GM12875 (cell line): ENCODE measurements around the gene STK11.

ENCODE experiments used
- H3K4me3 ChIP-seq: one replicate; pipeline ENCODE4 v1.5.1; 2011; ENCODE audit warnings: low read depth, low read length, control low read depth
- CTCF ChIP-seq: IDR thresholded peaks from 2 replicates; pipeline ENCODE4 v1.5.1; 2011; ENCODE audit warnings: low read depth, mild to moderate bottlenecking, control low read depth, inconsistent platforms, low read length, moderate library complexity, borderline replicate concordance; ENCODE audit not compliant: insufficient read depth

The STK11 gene

GRCh38 chr19:1161716-1162115 is 43.9 kb upstream of the STK11 start:
- no peak overlapping the region for H3K4me3 ChIP-seq
- TF ChIP-seq CTCF, result no peak

- TF ChIP-seq CTCF, result no peak
- H3K4me3 ChIP-seq, result no peak overlapping the region
Measured at GRCh38 chr19:1162404-1163282, 42.9 kb upstream of the STK11 start.

- no peak overlapping the region for H3K4me3 ChIP-seq
- no peak for TF ChIP-seq CTCF
Measured at GRCh38 chr19:1163283-1163933, 42.2 kb upstream of the STK11 start.

DNA sequence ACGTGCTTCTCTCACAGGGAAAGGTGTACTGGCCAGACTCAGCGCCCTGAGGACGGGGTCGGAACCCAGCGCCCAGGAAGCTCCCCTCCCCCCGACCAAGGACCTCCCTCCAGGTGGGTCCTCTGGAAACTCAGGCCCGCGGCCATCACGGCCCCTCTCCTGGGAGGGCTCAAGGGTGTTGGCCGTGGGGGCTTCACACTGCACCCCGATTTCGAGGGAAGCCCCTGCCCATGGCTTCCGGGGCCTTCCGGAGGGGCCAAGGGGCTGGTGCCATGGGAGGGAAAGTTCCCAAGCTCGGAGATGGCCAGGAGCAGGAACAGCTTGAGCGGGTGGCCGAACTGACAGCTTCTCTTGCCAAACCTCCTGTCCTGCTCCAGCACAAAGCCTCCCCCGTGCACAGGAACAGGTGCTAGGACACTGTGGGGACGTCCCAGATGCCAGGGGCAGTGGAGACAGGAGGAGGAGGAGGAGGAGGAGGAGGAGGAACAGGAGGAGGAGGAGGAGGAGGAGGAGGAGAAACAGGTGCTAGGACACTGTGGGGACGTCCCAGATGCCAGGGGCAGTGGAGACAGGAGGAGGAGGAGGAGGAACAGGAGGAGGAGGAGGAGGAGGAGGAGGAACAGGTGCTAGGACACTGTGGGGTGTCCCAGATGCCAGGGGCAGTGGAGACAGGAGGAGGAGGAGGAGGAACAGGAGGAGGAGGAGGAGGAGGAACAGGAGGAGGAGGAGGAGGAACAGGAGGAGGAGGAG is 41.5 kb upstream of the STK11 start:
- no peak for TF ChIP-seq CTCF
- no peak overlapping the region for H3K4me3 ChIP-seq

GRCh38 chr19:1164684-1165531 is 40.7 kb upstream of the STK11 start:
- TF ChIP-seq CTCF, result no peak
- H3K4me3 ChIP-seq, result no peak overlapping the region

DNA sequence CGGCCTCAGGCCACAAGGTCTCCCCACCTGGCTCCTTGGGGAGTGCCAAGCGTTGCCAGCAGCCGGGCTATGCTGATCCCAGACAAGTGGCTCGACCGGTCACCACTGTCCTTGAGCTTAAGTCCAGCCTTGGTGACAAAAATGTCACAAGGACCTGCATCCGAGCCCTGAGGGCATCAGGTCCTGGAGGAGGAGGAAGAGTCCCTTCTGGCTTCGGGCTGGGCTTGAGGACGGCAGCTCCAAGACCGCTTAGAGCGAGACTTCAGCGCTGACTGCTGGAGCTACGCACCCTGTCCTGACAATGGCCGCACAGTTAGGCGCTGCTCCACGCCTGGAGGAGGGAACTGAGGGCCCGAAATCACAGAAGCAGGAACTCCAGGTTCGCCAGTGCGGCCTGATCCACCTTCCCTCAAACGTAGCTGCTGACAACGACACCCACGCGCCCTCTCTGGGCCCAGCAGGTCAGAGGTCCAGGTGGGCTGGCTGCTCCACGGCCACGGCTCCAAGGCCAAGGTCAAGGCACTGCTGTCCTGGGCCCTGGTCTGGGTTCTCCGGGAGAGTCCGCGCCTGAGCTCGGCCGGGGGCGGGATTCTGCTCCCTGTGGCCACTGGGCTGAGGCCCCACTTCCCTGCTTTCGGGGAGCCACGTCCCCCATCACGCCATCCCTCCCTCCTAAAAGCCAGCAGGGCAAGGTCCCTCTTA is 38.6 kb upstream of the STK11 start:
- H3K4me3 ChIP-seq, result no peak overlapping the region

More for the DNA sequence above, 38.6 kb upstream of the STK11 start:
- TF ChIP-seq CTCF, result no peak
